Epithelial cell of proximal tubule (primary cell): Measurements from ENCODE around the gene GRK6. TPM values are rescaled to one million over a fixed set of nuclear protein-coding genes. Genes with fewer than 3 reads are reported as not detected.

Experiments
- DNase-seq: peaks from one replicate; pipeline ENCODE4 v3.0.0-alpha.2; 2011; ENCODE audit warnings: low read depth
- H3K4me3 ChIP-seq: 2 replicates; pipeline ENCODE4 v1.5.1; 2011; ENCODE audit warnings: low read depth, mild to moderate bottlenecking, low read length
- total RNA-seq: library from RNA; depleted of rRNA; stranded (reverse); fragments of >200 nt; gene quantifications from 2 replicates; pipeline ENCODE4 v1.2.3, GENCODE V29; 2015
- TF ChIP-seq, protein P1 (sequence below): conservative IDR thresholded peaks from 2 replicates; pipeline ENCODE4 v1.5.1; 2012; ENCODE audit warnings: low read depth, mild to moderate bottlenecking, low read length

Gene GRK6
- total RNA-seq, 1 donor from 2014 or later: 95.8 TPM

DNA sequence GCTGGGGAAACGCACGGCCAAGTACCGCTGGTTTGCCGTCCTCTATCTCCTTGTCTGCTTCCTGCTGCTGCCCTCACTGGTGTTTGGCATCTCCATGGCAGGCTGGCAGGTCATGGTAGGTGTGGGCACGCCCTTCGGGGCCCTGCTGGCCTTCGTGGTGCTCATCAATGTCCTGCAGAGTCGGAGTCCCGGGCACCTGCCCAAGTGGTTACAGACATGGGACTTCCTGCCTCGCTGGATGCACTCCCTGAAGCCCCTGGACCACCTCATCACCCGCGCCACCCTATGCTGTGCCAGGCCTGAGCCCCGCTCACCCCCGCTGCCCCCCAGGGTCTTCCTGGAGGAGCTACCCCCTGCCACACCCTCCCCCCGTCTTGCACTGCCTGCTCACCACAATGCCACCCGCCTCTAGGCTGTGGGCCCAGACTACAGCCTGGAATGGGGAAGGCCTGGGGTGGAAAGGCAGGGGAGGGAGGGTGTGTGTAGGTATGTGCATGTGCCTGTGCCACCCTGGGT lies 28.5 kb upstream of the GRK6 start:
- DNase-seq: no peak
- TF ChIP-seq, protein P1, sequence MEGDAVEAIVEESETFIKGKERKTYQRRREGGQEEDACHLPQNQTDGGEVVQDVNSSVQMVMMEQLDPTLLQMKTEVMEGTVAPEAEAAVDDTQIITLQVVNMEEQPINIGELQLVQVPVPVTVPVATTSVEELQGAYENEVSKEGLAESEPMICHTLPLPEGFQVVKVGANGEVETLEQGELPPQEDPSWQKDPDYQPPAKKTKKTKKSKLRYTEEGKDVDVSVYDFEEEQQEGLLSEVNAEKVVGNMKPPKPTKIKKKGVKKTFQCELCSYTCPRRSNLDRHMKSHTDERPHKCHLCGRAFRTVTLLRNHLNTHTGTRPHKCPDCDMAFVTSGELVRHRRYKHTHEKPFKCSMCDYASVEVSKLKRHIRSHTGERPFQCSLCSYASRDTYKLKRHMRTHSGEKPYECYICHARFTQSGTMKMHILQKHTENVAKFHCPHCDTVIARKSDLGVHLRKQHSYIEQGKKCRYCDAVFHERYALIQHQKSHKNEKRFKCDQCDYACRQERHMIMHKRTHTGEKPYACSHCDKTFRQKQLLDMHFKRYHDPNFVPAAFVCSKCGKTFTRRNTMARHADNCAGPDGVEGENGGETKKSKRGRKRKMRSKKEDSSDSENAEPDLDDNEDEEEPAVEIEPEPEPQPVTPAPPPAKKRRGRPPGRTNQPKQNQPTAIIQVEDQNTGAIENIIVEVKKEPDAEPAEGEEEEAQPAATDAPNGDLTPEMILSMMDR: no peak
- H3K4me3 ChIP-seq: no peak overlapping the region

DNA sequence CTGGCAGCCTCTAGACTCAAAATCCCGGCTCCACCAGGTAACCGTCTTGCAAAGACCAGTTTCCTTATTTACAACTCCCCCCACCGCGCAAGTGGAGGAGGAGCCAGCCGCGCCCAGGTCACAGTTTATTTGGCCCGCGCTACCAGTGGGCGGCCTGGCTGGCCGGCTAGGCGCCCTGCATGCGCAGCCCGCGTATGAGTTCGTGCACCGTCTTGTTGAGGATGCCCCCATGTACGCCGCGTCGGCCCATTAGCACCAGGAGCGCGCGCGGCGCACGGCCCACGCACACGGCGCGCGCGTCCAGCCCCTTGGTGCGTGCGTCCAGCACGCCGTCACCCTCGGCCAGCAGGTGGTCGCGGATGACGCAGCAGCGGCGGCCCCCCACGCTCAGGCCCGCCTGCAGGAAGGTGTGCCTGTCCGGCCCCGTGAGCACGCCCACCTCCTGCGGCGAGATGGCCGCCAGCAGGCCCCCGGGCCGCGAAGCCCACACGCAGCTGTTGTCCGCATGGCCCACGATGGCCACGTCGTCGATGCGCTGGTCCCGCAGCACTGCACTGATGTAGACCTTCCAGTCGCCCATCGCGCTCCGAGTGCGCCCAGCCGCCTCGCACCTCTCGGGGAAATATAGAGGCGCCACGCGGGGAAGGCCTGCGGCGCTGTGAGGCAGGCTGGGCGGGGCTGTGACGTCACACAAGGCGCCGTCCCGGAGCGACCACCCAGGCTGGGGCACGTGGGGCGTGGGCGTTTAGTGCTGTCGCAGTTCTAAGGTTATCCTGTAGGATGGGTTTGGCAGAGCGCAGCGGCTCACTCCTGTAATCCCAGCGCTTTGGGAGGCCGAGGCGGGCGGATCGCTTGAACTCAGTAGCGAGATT lies 26.2 kb upstream of the GRK6 start, which contains the start of gene PFN3:
PFN3 (minus strand) TSS at position 665 of the 872 bp plus-strand sequence; CDS start at position 580, 85 bp downstream.
- DNase-seq: no peak
- TF ChIP-seq, protein P1: no peak
- no peak within 1 kb of the TSS for H3K4me3 ChIP-seq

DNA sequence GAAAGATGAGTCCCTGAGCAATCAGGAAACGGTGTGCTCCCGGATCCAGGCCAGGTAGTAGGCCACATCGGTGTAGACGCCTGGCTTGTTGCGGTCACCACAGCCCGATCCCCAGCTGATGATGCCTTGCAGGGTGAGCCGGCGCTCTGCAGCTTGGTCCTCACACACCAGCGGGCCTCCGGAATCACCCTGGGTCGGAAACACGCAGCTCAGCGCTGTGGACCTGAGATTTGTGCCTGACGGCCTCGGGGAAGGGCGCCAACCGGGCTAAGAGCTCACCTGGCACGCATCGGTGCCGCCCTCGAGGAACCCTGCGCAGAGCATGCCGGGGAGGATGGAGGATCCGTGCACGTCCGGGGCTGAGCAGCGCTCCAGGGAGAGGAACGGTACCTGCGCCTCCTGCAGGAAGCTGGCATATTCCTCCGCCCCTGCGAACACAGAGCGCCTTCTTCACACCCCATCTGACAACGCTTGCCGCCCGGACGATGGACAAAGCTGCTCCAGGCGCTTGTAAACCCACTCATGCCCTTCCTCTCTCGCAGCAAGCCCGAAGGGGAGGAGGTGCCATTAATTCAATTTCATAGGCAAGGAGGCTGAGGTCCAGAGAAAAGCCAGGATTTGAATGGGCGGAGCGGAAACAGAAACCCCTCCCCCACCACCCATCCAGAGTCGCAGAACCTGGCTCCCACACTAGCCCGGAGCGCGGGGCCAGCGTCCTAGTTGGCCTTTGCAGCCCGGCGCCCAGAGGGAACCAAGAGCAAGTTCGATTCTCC lies 24.0 kb upstream of the GRK6 start:
- TF ChIP-seq, protein P1: peak; percentile 68
- peak overlapping the region; percentile 74 for H3K4me3 ChIP-seq
- DNase-seq: peak; percentile 42

DNA sequence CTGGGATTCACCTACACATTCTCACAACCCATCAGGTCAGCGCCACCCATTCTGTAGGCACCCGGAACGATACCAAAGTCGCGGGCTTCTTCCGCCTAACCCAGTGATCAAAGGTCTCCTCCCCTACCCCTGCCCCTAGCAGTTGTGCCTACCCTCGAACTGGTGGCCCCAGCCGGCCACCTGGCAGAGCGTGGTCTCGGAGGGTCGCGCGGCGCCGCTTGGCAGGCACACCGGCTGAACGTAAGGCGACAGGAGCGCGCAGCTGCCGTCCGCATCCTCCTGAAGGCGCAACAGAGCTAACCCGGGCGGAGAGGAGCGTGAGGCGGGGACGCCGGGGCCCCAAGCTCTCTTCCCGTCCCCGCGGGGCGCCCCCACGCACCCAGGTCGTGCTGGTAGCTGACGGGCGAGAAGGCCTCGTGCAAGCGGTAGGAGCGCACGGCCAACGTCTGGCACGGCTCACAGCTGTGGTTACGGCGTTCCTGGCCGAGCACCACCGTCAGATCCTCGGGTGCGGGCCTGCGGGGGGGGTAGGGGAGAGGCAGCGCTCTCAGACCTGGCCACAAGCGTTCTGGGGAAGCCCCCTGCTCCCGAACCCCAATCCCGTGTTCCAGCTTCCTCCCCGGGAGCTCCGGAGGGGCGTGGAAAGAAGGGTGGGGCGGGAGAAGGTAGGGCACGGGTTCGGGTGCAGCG lies 23.2 kb upstream of the GRK6 start:
- H3K4me3 ChIP-seq: peak overlapping the region; percentile 74
- DNase-seq: no peak
- TF ChIP-seq, protein P1: no peak

DNA sequence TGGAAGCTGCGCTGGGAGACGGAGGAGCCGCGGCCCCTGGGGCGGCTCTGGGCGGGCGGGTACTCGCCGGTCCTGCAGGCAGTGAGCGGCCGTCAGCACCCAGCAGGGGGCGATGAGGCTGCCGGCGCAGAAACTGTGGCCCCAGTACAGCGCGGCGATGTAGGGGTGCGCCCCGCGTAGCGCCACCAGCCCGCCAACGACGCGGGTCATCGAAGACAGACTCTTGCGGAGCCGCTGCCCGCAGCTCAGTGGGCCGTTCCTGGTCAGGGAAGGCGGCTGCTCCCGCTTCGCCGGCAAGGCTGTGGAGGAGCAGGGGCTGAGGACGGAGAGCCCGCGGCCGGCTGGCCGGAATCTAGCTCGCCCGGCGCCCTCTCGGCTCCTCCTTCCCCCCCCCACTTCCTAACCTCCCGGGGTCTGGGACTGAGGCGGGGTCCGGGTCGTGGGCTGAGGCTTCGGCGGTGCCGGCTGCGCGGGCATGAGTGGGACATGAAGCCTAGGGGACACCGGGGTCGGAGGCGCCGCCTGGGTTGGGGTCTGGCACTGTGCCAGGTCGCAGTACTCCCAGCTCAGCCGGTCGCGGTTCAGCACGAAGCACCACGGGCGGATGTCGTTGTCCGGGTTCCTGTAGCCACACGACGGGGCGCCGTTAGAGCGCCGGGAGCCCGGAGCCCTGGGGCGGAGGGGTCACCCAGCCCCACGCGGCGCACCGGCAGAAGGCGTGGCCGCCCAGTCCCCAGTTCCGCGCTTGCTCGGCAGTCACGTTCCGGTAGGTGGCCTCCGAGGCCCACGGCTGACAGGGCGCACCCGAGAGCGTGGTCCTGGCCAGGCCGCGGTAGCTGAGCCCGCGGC lies 22.5 kb upstream of the GRK6 start:
- TF ChIP-seq, protein P1: peak; percentile 61
- H3K4me3 ChIP-seq: peak overlapping the region; percentile 74
- no peak for DNase-seq
